GM21390 (cell line): Measurements from ENCODE around the gene NRGN.

Experiments
- ATAC-seq: cut with Tn5 transposase; IDR thresholded peaks from one replicate; pipeline ENCODE4 v1.9.1; 2021; ENCODE audit not compliant: unreplicated experiment

NRGN gene

DNA sequence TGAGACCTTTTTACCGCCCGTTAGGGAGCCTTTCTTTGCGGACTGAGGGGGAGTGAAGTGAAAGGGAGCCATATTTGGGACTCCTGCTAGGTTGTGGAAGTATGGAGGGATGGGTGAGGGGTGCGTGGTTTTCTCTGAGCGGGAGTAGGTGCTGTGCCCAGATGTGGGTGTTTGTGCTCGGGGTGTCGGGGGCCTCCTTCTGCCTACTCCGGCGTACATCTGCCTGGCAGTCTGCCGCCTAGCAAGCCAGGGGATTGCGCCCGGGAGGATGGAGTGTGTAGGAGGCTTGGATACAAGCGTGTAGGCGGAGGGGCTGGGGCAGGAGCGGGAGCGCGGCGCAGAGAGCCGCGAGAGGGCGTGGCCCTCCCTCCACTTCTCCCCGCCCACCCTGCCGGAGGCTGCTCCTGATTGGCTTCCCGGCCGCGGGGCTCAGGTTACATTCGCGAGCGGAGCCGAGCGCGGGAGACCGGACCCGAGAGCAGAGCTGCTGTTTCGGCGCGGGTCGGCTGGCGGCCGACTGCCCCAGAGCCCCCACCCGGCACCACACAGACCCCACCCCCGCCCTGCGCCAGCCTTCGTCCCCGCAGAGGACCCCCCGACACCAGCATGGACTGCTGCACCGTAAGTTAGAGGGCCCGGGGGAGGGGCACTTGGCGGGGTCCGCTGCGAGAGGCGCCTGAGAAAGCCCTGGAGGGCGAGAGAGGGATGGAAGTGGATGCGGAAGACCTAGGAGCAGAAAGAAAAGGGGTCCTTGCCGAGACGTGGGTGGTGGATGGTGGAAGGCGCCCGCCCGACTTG lies at the start of gene NRGN:
Gene NRGN (plus strand): TSS at position 464 of the 798 bp plus-strand sequence. CDS start 143 bp downstream, at position 607.
- ATAC-seq = peak; percentile 99

DNA sequence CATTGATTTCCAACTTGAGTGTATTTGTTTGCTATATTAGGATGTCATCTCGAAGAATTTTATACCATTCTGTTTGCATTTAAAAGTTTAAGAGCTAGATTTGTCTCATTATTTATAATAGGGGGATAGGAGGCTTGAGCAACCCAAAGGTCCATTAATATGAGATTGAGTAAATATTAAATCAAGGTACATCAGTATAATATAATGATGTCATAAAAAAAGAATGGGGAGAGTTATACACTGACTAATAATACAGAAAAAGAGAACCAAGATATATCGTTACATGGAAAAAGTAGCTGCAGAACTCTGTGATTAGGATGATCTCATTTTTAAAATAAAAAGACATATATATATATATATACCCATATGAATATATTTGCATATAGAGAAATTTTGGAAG lies 46.6 kb upstream of the NRGN start:
- ATAC-seq = no peak

DNA sequence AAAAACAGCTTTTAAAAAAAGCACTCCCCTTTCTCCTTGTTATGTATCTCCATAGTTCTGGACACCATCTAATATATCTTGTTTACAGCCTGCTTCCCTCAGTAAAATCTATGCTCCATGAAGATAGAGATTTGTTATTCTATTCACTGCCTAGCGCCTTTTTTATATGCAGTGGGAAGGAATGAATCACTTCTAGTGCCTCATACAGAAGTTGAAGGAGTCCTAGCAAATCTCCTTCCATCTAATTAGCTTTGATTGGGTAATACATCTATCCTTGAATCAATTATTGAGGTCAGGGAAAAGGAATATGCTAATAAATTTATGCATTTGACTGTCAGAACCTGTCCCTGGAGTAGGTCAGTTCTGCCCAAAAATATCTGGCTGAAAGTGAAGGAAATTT lies 40.2 kb upstream of the NRGN start:
- no peak for ATAC-seq

DNA sequence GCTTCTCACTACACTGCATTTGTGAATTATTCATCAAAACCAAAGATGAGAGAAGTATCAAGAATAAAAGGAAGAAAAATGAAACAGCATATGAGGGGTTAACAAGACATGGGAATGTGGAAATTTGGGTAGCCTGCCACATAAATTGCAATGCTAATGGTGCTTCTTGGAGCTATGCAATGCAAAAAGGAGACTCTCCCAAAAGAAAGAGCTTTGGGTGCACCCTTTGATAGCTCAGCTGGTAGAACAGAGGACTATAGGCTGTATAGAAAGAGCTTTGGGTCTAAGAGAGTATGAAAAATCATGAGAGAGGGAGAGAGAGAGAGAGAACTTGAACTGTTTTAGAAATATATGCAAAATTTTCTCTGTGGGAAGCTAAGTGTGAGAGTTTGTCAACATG lies 39.7 kb upstream of the NRGN start:
- ATAC-seq = no peak

DNA sequence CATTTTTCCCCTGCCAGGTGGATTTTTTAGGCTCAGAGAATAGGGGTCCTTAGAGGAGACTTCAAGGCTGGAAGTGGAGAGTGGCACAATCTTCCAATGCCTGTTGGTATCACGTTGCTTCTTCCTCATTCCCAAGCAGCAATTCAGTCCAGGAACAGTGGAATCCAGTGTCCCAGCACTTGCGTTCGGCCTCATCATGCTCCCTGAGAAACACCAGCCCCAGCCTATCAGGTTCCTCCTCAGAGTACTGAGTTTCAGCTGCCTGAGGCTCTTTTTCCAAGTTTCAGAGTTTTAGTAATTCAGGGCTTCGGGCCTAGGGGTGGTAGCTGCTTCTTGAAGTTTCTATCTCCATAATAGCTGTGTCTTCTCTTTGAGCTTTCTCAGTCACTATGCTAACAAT lies 31.9 kb upstream of the NRGN start:
- ATAC-seq = no peak

DNA sequence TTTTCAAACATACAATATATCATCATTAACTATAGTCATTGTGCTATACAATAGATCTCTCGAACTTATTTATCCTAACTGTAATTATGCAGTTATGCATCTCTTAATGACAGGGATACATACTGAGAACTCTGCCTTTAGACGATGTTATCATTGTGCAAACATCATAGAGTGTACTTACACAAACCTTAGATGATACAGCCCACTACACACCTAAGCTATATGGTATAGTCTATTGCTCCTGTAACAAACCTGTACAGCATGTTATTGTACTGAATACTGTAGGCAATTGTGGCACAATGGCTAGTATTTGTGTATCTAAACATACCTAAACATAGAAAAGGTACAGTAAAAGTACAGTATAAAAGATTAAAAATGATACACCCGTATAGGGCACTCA lies 27.4 kb upstream of the NRGN start:
- ATAC-seq = no peak

DNA sequence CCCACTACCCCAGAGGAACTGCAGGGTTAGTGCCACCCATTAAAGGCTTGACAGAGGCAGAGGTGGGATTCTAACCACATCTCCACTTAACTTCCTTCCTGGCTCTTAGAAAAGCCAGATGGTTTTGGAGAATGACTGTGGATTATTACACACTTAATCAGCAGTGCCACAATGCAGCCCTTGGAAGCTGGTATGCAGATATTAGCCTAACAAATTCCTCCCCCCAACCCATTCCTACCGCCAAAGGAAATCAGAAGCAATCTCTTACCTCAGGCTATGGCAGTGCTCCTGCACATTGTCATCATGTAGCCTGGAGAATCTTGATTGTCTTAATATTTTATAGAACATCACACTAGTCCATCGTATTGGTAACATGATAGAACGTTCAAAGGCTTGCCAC lies 23.2 kb upstream of the NRGN start:
- no peak for ATAC-seq

DNA sequence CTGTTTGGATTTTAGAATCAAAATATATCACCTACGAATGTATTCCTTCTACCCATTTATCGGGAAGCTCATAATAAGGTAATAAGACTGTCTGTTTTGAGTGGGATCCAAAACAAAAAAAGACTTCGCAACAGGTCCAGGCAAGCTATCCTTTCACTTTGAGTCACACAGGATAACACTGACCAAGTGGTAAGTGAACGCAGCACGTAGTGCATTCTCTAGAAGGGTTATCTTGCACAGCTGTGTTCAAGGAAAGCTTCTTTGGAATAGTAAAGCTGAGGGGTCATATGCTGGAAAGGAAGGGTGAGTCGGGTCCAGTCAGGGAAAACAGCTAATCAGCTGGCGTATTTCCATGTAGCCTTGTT lies 22.3 kb upstream of the NRGN start:
- peak; percentile 49 for ATAC-seq

DNA sequence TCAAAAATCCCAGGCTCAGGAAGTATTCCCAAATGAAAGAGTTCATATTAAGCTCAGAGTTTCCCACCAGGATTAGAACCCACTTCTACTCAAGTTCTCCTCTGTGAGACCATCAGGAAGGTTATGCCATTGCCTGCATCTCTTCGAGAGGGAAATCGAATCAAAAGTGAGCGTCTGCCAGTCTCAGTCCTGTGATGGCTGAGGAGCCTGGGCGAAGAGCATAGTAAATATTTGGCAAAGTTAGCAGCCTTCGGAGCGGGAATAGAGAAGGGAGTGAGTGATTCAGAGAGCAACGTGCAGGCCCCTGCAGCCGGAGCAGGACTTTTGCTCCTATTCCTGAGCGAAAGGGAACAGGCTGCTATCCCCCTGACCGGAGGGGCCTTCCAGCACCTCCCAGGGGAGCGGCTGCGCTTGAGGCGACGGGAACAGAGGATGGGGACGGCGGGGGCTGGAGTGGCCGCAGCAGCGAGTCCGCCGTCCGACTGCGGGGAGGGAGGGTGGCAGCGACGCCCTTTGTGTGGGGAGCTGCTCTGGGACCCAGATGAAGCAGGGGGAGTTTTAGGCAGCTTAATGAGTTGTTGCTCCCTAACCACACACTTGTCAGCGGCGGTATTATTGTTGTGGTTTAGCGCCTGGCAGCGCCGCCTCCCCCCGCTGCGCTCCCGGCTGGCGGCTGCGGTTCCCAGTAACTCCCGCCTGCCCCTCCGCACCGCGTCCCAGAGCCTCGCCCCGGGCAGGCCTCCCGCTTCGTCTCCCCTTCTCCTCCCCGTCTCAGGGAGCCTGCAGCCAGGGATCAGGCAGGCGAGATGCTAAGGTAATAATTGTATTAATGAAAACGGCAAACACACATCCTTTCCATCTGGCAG lies 21.7 kb upstream of the NRGN start:
- peak; percentile 58 for ATAC-seq

DNA sequence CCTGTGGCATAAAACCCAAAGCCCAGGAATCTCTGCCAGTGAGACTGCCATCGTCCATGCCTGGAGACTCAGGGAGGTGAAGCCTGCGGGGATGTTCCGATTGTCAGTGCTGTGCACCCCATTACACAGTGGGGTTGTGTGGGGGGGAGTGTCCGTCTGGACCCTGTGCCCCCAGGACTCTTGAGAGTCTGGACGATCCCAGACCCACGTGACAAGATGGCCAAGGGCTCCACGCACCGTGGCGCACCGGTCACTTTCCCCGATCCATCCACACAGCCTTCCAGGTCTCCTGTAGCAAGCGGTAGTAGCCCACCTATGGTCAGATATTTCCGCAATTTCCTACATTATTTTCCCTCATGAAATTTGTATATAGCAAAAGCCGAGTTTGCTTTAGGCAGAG lies 20.9 kb upstream of the NRGN start:
- ATAC-seq = no peak

DNA sequence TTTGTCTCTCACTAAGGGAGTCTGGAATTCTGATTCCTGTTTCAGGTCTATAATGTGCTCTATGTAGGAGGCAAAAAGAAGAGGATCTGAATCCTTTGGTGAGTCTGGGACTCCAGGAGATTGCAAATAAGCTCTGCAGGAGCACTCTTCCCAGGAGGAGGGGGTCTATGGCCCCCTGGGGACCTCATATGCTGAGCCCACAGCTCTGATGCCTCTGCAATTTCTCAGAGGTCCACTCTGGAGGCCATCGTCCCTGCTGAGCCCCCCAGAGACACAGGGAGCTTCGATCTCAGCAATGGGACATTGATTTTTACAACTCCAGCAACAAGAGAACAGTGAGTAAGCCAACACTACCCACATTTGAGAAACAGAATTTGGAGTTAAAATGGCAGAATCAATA lies 20.2 kb upstream of the NRGN start:
- ATAC-seq = no peak

DNA sequence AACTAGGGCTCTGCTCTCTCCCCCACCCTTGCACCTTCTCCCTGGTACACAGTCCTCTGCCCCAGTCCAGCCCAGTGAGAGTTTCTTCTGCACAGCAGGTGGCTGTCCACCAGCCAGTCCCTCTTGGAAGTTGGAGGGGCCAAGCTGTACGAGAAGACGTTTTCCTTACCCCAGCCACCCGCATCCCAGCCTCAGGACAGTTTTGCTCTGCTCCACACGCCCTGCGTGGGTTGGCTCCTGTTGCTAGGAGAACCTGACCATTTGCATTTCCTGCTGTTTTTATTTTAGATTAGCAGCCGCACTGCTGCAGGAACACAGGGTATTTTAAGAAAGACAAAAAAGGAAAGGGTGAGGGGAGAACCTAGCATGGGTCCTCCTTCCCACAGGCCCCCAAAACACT lies 17.6 kb upstream of the NRGN start:
- no peak for ATAC-seq

DNA sequence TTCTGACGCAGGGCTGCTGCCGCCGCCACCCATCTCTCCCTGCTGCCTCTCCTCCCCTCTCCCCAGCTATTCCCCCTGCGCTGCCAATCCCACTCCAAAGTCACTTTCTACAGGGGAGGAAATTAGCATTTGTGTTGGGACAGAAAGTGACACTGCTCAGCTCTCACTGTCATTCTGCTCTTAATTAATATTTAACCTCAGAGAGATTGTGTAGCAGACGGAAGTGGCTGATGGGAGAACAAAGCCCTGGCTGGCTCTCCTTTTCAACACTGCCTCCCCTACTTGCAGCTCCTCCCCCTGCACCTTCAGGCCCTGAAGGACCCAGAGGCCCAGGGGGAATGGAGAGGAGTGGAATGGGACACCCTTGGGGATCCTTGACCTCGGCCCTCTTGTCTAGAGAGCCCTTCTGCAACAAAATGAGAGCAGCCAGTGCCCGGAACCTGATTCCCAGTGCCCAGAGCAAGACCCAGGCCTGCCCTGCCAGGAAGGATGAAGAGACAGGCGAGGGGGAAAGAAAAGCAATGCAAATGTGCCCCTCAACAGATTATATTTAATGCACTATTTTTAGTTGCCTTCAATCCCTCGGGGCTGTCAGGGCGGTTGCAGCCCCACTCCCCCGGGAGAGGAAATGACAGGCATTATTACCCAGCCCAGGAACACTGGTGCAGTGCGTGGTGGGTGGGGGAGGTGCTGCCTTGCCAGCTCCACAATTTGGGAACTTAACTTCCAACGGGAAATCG lies 14.6 kb upstream of the NRGN start:
- ATAC-seq = peak; percentile 96

DNA sequence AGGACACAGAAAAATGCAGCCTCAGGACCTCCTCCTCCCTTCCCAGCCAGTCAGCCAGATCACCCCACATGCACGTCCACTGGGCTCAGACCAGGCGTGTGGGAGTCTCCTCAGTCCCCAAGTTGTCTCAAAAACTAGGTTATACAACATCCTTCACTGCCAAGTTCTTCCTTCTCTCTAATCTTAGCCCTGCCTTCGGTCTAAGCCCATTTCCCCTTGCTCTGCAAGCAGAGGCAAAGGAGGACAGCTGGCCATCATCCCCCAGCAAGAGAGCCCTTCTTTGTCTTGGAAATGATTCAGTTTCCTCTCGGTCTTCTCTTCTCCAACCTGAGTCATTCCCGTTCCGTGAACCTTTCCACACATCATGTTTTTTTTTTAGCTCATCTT lies 14.0 kb upstream of the NRGN start:
- ATAC-seq = peak; percentile 15

DNA sequence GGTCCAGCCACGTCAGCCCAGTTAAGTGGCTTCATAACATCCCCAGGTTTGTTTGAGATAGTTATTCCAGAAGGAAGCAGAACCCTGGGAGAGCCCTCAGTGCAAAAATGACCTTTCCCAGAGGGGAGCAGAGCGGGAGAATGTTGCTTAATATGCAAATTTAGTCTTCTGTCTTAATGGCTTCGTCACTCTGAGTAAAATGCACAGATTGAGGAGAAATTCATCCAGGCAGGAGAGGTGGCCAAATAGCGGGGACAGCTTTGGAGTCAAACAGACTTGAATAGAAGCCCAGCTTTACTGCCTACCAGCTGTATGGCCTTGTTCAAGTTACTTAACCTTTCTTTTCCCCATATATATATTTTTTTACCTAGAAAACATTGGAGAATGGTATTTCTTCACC lies 12.3 kb upstream of the NRGN start:
- ATAC-seq = no peak

DNA sequence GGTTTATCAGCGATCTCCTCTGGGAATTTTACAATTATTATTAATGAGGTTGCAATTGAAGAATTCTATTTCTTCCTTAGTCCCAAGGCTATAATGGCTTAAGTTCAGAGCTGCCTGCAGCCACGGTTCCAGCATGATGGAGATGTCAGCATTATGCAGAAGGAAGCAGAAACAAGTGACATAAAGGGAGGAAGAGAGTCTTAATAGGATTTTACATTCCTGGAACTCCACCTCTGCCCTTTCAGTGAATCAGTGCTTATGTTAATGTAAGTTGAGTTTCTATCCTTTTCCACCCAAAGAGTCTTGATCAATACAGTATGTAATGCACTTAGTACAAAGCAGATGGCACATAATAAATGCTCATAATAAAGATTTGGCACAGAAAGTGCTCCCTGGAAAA lies 11.6 kb upstream of the NRGN start:
- ATAC-seq = no peak

DNA sequence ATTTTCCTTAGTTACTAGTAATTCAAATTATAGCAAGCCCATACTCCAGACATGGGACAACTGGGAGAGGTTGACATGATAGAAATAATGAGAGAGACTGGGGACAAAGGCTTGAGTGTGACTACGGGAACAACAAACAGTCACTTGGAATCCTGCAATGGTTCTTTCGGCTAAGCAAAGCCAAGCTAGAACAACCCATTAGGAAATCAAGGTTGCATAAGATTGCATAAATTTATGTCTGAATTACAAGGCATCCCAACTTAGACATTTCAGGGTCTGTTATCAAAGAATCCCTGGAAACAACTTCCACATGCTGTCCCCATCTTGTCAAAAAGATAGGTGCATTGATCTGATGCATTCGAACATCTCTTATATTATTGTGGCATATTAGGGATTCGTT lies 10.2 kb upstream of the NRGN start:
- no peak for ATAC-seq

DNA sequence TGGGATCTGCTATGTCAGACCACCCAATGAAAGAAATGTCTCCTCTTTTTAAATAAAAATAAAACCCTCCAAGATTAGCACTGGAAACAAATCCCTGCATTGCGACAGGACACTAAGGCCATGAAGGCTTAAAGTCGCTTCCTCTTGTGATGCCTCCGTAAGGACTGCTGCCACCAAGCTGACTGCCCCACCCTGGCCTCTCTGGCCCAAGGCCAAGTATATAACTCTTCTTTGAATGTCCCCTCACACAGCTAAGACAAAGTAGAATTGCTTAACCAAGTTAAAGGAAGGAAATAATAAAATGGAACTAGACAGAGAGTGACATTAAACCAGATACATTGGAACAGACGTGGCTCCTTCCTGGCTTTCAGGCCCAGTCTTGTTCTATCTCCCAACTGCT lies 7.5 kb upstream of the NRGN start:
- ATAC-seq = no peak

DNA sequence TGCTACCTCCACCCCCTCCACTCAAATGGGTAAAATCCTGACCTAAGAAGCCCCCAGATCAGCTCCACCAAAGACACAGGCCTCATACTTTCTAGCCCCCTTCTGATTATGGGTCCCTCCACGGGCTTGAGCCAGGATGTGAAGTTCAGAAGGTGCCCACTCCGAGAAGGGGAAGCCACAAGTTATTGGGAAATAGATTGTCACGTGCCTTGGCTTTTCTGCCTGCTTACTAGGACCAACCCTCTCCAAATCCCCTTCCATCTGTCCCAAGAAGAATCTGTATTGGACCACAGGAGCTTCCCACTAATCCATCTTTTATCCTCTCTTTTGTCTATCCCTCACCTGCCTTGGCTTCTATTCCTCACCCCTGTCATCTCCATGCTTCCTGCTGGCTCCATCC lies 3.0 kb upstream of the NRGN start:
- no peak for ATAC-seq

DNA sequence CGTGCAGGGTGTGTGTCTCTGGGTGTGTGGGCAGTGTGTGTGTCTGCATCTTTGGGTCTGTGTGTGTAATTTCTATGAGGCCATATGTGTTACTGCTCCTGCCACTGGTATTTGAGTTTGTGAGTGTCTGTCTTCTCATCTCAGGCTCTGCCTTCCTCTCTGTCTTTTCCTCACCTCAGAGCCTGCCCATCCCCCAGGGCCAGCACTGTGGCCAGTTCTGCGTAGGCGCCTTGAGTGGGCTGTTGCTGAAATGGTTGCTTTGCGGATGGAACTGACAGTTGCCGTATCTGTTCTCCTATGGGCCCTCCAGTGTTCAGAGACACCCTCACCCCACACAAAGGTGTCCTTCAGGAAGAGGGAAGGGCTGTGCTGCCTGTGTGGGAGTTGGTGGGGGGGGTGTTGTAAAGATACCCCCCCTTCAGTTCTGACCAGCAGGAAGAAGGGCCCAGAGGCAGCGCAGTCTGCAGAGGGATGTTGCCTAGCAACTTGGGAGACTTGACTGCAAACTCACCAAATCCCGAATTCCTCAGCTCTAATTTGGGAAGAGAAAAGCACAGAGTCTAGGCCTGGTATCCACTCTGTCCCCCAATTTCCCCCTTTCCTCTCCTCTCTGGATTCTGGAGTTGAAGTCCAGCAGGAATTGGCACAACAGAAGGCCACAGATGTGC lies 2.0 kb upstream of the NRGN start:
- ATAC-seq = no peak
